GM12864 (cell line): ENCODE results near the gene IL37.
"Not testable (repeated sequence)": the region's sequence is repeated elsewhere in the genome, so short reads cannot be mapped to it uniquely, and the experiment has no call there.

ENCODE experiments used
- DNase-seq: peaks from one replicate; pipeline ENCODE4 v3.0.0-alpha.2; 2011; ENCODE audit warnings: low read depth
- H3K4me3 ChIP-seq: 2 replicates; pipeline ENCODE4 v1.5.1; 2011; ENCODE audit warnings: mild to moderate bottlenecking, low read depth, low read length, control low read depth
- TF ChIP-seq, protein P1 (sequence below): IDR thresholded peaks from 2 replicates; pipeline ENCODE4 v1.5.1; 2011; ENCODE audit warnings: low read depth, mild to moderate bottlenecking, moderate library complexity, low read length, control low read depth, inconsistent platforms; ENCODE audit errors: missing control alignments

The IL37 gene

DNA sequence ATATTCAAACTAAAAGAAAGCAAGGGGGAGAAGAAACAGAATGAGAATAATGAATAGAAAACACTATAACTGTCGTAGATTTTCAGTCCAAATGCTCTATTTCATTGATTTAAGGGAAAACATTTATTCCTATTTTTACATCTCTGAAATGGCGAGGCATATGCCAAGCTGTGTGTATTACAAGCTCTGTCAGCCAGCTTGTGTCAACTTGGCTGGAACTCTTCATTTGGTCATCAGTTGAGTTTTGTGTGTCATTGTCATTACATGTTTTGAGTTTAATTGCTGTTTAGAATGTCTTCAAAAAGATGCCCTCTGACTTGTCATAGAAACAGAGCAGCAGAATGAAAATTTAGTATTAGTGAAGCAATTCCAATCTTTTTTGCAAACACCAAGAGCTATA, 8.1 kb upstream of the IL37 start:
- DNase-seq, result no peak
- TF ChIP-seq, protein P1, sequence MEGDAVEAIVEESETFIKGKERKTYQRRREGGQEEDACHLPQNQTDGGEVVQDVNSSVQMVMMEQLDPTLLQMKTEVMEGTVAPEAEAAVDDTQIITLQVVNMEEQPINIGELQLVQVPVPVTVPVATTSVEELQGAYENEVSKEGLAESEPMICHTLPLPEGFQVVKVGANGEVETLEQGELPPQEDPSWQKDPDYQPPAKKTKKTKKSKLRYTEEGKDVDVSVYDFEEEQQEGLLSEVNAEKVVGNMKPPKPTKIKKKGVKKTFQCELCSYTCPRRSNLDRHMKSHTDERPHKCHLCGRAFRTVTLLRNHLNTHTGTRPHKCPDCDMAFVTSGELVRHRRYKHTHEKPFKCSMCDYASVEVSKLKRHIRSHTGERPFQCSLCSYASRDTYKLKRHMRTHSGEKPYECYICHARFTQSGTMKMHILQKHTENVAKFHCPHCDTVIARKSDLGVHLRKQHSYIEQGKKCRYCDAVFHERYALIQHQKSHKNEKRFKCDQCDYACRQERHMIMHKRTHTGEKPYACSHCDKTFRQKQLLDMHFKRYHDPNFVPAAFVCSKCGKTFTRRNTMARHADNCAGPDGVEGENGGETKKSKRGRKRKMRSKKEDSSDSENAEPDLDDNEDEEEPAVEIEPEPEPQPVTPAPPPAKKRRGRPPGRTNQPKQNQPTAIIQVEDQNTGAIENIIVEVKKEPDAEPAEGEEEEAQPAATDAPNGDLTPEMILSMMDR, result no peak
- no peak overlapping the region for H3K4me3 ChIP-seq

DNA sequence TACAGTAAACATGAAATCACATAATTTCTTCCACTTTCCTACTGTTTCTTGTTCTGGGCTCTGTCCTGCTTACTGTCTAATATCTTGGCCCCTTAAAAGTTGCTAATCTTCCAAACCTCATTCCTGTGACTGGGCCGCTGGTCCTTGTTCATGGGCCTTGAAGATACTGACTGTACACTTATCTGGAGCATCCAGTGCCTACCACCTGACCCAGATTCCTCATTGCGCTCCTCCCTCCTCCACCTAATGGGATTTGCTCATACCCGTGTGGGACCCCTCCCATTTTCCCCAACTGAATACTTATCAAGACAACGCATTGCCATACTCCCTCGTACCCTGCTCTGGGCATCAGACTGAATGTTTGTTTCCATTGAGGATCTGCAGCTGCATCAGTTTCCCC, 6.1 kb upstream of the IL37 start:
- no peak overlapping the region for H3K4me3 ChIP-seq
- TF ChIP-seq, protein P1, result no peak
- no peak for DNase-seq

DNA sequence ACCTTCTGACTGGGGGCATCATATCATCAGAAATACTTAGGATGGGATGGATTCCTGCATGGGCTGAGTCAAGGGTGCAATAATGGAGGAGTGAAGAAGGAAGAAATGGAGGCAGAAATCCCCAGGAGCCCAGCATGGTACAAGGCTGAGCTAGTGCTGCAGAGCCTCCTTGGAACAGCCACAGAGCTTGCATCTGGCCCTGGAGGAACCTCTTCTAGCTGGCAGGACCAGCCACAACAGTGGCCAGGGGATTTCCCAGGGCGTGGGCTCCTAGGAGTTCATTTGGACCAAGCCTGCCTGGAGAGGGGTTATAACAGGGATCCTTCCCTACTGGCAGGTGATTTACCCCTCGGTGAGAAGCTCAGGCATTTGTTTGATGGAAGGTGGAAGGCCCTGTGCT, 4.7 kb upstream of the IL37 start:
- TF ChIP-seq, protein P1, result no peak
- no peak for DNase-seq
- no peak overlapping the region for H3K4me3 ChIP-seq

DNA sequence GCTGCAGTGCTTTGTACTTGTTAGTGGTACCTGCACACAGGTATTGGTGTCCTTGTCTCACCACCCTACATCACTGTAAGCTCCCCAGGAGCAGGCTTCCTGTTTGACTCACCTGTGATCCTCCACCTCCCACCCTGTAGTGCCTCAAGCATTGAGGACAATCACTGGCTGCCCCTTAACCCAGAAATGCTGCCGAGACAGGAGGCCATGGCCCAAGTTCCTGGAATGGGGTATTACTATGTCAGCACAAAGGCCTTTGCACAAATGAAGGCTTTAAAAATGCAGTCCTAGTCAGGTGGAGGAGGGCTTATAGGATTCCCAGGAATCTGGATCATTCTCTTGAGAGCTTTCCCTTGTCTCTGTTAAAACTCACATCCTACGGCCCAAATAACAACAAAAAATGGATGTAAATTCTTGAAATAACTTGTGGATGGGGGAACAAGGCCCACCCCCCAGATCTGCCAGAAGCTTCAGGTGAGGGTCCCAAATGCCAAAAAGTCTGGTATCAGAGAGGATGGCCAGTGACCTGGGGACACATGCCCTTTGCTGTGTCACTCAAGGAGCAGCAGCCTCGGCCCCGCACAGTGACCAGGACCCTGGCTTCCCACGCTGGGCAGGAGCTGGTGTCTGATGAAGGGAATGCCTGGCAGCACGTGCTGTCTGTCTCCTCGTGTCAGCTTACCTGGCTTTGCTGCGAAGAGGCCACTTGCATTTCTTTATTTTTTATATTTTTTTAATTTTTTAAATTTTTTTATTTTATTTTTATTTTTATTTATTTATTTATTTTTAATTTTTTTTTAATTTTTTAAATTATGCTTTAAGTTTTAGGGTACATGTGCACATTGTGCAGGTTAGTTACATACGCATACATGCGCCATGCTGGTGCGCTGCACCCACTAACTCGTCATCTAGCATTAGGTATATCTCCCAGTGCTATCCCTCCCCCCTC, 3.7 kb upstream of the IL37 start:
- TF ChIP-seq, protein P1, result no peak
- H3K4me3 ChIP-seq, result no peak overlapping the region
- no peak for DNase-seq

DNA sequence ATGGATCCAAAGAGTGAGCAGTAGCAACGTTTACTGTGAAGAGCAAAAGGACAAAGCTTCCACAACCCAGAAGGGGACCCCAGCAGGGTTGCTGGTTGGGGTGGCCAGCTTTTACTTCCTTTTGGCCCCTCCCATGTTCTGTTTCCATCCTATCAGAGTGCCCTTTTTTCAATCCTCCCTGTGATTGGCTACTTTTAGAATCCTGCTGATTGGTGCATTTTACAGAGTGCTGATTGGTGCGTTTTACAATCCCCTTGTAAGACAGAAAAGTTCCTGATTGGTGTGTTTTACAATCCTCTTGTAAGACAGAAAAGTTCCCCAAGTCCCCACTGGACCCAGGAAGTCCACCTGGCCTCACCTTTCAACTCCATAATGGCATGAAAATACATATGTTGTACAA, 2.4 kb upstream of the IL37 start:
- not testable (repeated sequence) for H3K4me3 ChIP-seq

DNA sequence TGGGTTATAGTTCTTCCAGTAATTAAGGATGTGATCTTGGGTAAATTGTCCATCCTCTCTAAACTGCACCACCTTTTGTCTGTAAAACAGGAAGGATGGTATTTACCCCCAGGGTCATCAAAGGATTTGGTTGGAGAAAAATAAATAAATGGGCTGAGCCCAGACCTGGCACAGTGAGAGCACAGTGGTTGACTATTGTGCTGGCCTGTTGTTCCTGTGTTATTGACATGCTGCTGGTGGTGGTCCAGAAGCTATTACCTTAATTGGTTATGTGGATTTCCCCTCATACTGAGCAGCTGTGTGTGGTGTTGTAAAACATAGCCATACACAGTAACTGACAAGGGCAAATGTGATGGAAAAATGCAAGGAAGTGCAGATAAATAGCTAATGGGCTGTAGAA, 746 bp upstream of the IL37 start:
- TF ChIP-seq, protein P1, result no peak
- DNase-seq, result no peak
- no peak overlapping the region for H3K4me3 ChIP-seq

More for the DNA sequence above, 2.4 kb upstream of the IL37 start:
- not testable (repeated sequence) for DNase-seq

DNA sequence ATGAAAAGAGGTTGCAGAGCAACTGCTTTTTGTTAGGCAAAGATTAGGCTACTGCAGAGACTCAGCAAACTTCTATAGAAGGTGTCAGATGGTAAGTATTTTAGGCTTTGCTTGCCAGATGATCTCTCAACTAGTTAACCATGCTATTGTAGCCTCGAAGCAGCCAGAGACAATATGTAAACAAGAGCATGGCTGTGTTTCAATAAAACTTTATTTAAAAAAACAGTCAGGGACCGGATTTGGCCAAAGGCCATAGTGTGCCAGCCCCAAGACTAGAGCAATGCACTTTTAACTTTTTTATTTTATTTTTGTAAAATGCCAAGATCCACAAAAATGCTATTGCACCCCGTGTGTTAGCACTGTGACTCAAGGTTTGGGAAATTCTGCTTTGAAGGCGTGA, 1.4 kb downstream of the IL37 start:
- TF ChIP-seq, protein P1, result no peak
- DNase-seq, result no peak
- no peak overlapping the region for H3K4me3 ChIP-seq
